Measurements from ENCODE around the gene CERK.

DNA sequence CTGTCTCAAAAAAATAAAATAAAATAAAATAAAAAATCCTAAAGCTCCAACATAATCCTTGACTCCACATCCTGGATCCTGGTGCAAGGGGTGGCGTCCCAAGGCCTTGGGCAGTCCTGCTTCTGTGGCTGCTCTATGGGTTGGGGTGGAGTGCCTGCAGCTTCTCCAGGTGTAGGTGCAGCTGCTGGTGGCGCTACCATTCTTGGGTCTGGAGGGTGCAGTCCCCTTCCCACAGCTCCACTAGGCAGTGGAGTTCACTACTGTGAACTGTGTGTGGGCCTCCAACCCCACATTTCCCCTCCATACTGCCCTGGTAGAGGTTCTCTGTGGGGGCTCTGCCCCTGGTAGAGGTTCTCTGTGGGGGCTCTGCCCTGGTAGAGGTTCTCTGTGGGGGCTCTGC, 17.5 kb upstream of the CERK start:
- TF ChIP-seq, protein P1, sequence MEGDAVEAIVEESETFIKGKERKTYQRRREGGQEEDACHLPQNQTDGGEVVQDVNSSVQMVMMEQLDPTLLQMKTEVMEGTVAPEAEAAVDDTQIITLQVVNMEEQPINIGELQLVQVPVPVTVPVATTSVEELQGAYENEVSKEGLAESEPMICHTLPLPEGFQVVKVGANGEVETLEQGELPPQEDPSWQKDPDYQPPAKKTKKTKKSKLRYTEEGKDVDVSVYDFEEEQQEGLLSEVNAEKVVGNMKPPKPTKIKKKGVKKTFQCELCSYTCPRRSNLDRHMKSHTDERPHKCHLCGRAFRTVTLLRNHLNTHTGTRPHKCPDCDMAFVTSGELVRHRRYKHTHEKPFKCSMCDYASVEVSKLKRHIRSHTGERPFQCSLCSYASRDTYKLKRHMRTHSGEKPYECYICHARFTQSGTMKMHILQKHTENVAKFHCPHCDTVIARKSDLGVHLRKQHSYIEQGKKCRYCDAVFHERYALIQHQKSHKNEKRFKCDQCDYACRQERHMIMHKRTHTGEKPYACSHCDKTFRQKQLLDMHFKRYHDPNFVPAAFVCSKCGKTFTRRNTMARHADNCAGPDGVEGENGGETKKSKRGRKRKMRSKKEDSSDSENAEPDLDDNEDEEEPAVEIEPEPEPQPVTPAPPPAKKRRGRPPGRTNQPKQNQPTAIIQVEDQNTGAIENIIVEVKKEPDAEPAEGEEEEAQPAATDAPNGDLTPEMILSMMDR (IDR thresholded peaks at IDR 0.05; ENCODE audit: low read depth, low read length, missing input control): no peak
- TF ChIP-seq GABPA (IDR thresholded peaks at IDR 0.05 in 1 of 2, conservative IDR thresholded peaks at IDR 0.05 in 1 of 2): no peak
- TF ChIP-seq, protein P2, sequence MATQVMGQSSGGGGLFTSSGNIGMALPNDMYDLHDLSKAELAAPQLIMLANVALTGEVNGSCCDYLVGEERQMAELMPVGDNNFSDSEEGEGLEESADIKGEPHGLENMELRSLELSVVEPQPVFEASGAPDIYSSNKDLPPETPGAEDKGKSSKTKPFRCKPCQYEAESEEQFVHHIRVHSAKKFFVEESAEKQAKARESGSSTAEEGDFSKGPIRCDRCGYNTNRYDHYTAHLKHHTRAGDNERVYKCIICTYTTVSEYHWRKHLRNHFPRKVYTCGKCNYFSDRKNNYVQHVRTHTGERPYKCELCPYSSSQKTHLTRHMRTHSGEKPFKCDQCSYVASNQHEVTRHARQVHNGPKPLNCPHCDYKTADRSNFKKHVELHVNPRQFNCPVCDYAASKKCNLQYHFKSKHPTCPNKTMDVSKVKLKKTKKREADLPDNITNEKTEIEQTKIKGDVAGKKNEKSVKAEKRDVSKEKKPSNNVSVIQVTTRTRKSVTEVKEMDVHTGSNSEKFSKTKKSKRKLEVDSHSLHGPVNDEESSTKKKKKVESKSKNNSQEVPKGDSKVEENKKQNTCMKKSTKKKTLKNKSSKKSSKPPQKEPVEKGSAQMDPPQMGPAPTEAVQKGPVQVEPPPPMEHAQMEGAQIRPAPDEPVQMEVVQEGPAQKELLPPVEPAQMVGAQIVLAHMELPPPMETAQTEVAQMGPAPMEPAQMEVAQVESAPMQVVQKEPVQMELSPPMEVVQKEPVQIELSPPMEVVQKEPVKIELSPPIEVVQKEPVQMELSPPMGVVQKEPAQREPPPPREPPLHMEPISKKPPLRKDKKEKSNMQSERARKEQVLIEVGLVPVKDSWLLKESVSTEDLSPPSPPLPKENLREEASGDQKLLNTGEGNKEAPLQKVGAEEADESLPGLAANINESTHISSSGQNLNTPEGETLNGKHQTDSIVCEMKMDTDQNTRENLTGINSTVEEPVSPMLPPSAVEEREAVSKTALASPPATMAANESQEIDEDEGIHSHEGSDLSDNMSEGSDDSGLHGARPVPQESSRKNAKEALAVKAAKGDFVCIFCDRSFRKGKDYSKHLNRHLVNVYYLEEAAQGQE (IDR thresholded peaks at IDR 0.05): no peak
- TF ChIP-seq, protein P3, sequence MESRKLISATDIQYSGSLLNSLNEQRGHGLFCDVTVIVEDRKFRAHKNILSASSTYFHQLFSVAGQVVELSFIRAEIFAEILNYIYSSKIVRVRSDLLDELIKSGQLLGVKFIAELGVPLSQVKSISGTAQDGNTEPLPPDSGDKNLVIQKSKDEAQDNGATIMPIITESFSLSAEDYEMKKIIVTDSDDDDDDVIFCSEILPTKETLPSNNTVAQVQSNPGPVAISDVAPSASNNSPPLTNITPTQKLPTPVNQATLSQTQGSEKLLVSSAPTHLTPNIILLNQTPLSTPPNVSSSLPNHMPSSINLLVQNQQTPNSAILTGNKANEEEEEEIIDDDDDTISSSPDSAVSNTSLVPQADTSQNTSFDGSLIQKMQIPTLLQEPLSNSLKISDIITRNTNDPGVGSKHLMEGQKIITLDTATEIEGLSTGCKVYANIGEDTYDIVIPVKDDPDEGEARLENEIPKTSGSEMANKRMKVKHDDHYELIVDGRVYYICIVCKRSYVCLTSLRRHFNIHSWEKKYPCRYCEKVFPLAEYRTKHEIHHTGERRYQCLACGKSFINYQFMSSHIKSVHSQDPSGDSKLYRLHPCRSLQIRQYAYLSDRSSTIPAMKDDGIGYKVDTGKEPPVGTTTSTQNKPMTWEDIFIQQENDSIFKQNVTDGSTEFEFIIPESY (IDR thresholded peaks at IDR 0.05): no peak
- TF ChIP-seq RAD21 (IDR thresholded peaks at IDR 0.05): no peak
- no peak for TF ChIP-seq RXRA (IDR thresholded peaks at IDR 0.05)
- TF ChIP-seq NR2F2 (IDR thresholded peaks at IDR 0.05): no peak
- no peak for TF ChIP-seq YY1 (IDR thresholded peaks at IDR 0.05)
- TF ChIP-seq TAF1 (conservative IDR thresholded peaks at IDR 0.05): no peak
- no peak for TF ChIP-seq FOXA1 (IDR thresholded peaks at IDR 0.05)
- TF ChIP-seq, protein P4, sequence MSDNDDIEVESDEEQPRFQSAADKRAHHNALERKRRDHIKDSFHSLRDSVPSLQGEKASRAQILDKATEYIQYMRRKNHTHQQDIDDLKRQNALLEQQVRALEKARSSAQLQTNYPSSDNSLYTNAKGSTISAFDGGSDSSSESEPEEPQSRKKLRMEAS (IDR thresholded peaks at IDR 0.05): no peak
- no peak for TF ChIP-seq EGR1 (IDR thresholded peaks at IDR 0.05; ENCODE audit: low read depth in 2 of 2)
- TF ChIP-seq SP1 (IDR thresholded peaks at IDR 0.05): no peak
- TF ChIP-seq FOXA2 (IDR thresholded peaks at IDR 0.05): no peak
